ENCODE results near the gene SLC34A1. TPM values are rescaled to one million over a fixed set of nuclear protein-coding genes. Genes with fewer than 3 reads are reported as not detected.
"Not testable (repeated sequence)": the region's sequence is repeated elsewhere in the genome, so short reads cannot be mapped to it uniquely, and the experiment has no call there.

SLC34A1 gene
- total RNA-seq, 1 donor from 2014 or later: not detected

GRCh38 chr5:177412603-177413233, 28.5 kb downstream of the SLC34A1 start:
- Mint-ChIP-seq H3K36me3 (ENCODE audit: insufficient read depth) (no peaks in the 10 kb centered on the region), H3K9me3 (ENCODE audit: low read depth) (no peaks in the 10 kb centered on the region), H3K27ac (no peak overlapping the region), H3K27me3 (peaks cover 32% of the 10 kb centered on the region), H3K4me3 (ENCODE audit: low read depth) (no peak overlapping the region), H3K4me1 (ENCODE audit: low read depth) (peaks cover 1% of the 10 kb centered on the region)
- TF ChIP-seq CTCF (IDR thresholded peaks at IDR 0.05; ENCODE audit: unreplicated experiment): no peak
- no peak for DNase-seq (ENCODE audit: low spot score, unreplicated experiment)

DNA sequence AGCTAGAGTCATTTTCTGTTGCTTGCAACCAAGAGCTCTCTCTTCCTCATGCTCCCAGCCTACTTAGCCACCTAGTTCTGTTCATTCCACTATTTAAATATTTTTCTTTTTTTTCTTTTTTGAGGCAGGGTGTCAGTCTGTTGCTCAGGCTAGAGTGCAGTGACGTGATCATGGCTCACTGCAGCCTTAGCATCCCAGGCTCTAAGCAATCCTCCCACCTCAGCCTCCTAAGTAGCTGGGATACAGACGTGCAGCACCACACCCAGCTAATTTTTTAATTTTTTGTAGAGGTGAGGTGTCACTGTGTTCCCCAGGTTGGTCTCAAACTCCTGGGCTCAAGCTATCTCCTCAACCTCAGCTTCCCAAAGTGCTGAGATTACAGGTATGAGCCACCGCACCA, 30.2 kb downstream of the SLC34A1 start:
- Mint-ChIP-seq H3K27ac (no peak overlapping the region), H3K27me3 (peaks cover 22% of the 10 kb centered on the region), H3K36me3 (ENCODE audit: insufficient read depth) (no peaks in the 10 kb centered on the region), H3K9me3 (ENCODE audit: low read depth) (no peaks in the 10 kb centered on the region), H3K4me1 (ENCODE audit: low read depth) (peaks cover under 1% of the 10 kb centered on the region), H3K4me3 (ENCODE audit: low read depth) (no peak overlapping the region)
- TF ChIP-seq CTCF (IDR thresholded peaks at IDR 0.05; ENCODE audit: unreplicated experiment): no peak
- DNase-seq (ENCODE audit: low spot score, unreplicated experiment): no peak

- peaks cover 10% of the 10 kb centered on the region for H3K27me3 Mint-ChIP-seq
- H3K4me1 Mint-ChIP-seq (ENCODE audit: low read depth); H3K4me3 Mint-ChIP-seq (ENCODE audit: low read depth); H3K27ac Mint-ChIP-seq; H3K36me3 Mint-ChIP-seq (ENCODE audit: insufficient read depth); H3K9me3 Mint-ChIP-seq (ENCODE audit: low read depth); DNase-seq (ENCODE audit: low spot score, unreplicated experiment): not testable (repeated sequence)
Measured at GRCh38 chr5:177417081-177417480, 32.8 kb downstream of the SLC34A1 start.

DNA sequence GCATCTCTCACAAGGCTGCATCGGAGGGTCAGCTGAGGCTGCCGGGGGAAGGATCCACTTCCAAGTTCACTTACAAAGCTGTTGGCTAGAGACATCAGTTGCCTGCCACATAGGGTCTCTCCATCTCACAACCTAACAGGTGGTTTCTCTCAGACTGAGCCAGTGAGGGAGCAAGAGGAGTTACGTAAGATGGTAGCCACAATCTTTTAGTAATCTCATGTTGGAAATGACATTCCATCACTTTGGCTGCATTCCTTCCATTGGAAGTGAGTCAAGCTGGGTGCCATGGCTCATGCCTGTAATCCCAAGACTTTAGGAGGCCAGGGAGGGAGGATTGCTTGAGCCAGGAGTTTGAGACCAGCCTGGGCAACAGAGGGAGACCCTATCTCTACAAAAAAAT, 34.8 kb downstream of the SLC34A1 start:
- Mint-ChIP-seq H3K27me3 (peaks cover 4% of the 10 kb centered on the region), H3K36me3 (ENCODE audit: insufficient read depth) (no peaks in the 10 kb centered on the region), H3K27ac (no peak overlapping the region), H3K9me3 (ENCODE audit: low read depth) (no peaks in the 10 kb centered on the region), H3K4me1 (ENCODE audit: low read depth) (no peaks in the 10 kb centered on the region), H3K4me3 (ENCODE audit: low read depth) (no peak overlapping the region)
- DNase-seq (ENCODE audit: low spot score, unreplicated experiment): no peak
- no peak for TF ChIP-seq CTCF (IDR thresholded peaks at IDR 0.05; ENCODE audit: unreplicated experiment)

GRCh38 chr5:177420472-177420871, 36.2 kb downstream of the SLC34A1 start:
- not testable (repeated sequence) for H3K36me3 Mint-ChIP-seq (ENCODE audit: insufficient read depth); DNase-seq (ENCODE audit: low spot score, unreplicated experiment); H3K27me3 Mint-ChIP-seq; H3K4me3 Mint-ChIP-seq (ENCODE audit: low read depth); H3K27ac Mint-ChIP-seq; H3K9me3 Mint-ChIP-seq (ENCODE audit: low read depth); H3K4me1 Mint-ChIP-seq (ENCODE audit: low read depth)

DNA sequence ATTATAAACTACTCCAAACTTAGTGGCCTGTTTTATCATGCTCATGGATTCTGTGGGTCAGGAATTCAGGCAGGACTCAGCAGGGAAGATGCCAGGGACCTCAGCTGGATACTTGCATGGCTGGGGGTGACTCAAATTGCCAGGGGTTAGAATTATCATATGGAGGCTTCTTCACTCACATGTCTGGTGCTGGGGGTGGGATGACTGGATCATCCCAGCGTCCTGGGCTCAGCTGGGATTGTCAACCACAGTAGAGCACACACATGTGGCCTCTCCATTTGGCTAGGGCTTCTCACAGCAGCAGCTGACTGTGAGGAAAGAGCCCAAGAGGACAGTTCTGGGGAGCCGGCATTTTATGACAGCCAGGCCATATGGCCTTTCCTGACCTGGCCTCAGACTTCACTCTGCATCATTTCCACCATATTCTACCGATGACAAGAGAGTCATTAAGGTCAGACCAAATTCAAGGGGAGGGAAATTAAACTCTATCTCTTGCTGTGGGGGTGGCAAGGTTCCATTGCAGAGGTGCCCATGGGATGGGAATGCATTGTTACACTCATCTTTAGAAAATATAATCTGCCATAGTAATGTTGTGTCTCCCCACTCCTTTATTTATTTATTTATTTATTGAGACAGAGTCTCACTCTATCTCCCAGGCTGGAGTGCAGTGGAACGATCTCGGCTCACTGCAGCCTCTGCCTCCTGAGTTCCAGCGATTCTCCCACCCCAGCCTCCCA, 37.0 kb downstream of the SLC34A1 start:
- Mint-ChIP-seq H3K4me1 (ENCODE audit: low read depth) (no peaks in the 10 kb centered on the region), H3K36me3 (ENCODE audit: insufficient read depth) (no peaks in the 10 kb centered on the region), H3K4me3 (ENCODE audit: low read depth) (no peak overlapping the region), H3K27me3 (peaks cover 5% of the 10 kb centered on the region), H3K9me3 (ENCODE audit: low read depth) (no peaks in the 10 kb centered on the region), H3K27ac (no peak overlapping the region)
- no peak for DNase-seq (ENCODE audit: low spot score, unreplicated experiment)
- no peak for TF ChIP-seq CTCF (IDR thresholded peaks at IDR 0.05; ENCODE audit: unreplicated experiment)
